Left lobe of liver (tissue), 2 donors: ENCODE data around the gene ODAD2. TPM values are rescaled to one million over a fixed set of nuclear protein-coding genes. Genes with fewer than 3 reads are reported as not detected.
A peak's percentile ranks its signal among the peaks of the same experiment; 100 is the strongest.

ENCODE experiments used
- ATAC-seq: fragments of 200-7000 bp; cut with Tn5 transposase; one replicate; pipeline ENCODE4 v1.9.1; 2020; ENCODE audit warnings: mild to moderate bottlenecking, moderate library complexity
- DNase-seq: peaks from one replicate; pipeline ENCODE4 v3.0.0-alpha.2; 2020; ENCODE audit warnings: low spot score
- total RNA-seq: library from RNA; stranded (reverse); gene quantifications from one replicate; pipeline ENCODE4 v1.2.1, GENCODE V29; 2021
- donor health status: DM: no; HTN: no; CAD: no; lungs with moderate emphysema.
- donor health status: DM: no; HTN: yes; CAD: no.

The ODAD2 gene
- total RNA-seq, 1 donor from 2014 or later, result 0.28 TPM

DNA sequence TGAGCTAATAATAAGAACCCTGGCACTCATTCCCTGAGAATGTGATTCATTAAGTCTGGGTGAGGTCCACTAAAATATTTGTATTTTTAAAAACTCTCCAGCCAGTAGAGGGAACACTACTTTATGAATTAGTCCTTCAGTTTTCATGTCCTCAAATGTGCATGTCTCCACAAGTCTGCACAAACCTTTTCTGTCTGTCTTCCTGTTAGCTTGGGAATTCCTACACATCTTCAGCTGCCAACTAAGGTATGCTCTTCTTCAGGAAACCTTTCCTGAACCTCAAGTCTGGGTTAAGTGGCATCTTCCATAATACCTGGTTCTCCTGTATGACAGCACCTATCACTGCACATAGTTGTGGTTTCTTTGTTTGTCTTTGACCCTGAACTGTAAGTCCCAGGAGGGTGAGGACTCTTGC lies 133.7 kb downstream of the ODAD2 start:
- ATAC-seq, result peak; percentile 24
- DNase-seq, result no peak

DNA sequence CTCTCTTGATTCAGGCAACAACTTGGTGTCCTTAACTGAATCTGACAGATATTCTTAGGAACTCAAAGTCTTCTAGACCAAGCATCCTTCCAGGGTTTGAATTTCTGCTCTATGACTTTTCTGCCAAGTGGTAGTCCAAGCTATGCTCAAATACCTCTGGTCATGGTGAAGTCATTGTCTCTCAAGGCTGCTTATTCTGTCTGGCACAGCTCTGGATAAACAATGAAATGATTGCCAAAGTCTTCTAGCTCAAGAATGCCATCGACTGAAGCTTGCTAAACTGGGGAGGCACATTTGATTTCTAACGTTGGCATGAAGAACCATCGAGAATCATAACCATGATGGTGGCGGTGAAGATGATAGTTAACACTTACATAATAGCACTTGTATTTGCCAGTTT lies 137.1 kb downstream of the ODAD2 start:
- DNase-seq (no peak), ATAC-seq (no peak)

DNA sequence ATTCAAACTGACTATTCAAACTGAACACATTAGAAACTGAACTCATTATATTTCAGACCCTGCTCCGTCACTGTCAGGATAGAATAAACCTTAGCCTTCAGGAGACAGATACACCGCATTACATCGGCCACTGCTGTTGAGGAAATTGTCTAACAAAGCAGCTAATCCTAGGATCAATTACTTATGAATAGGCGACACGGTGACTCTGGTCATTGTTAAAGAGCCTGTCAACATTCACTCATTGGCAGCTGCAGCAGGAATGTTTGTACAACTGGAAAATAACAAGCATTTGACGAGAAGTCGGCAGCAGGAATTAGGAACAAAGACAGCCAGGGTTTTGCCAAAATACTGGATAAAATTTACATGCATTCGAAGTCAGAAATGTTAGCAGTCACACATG lies 141.3 kb downstream of the ODAD2 start:
- DNase-seq (no peak), ATAC-seq (no peak)

DNA sequence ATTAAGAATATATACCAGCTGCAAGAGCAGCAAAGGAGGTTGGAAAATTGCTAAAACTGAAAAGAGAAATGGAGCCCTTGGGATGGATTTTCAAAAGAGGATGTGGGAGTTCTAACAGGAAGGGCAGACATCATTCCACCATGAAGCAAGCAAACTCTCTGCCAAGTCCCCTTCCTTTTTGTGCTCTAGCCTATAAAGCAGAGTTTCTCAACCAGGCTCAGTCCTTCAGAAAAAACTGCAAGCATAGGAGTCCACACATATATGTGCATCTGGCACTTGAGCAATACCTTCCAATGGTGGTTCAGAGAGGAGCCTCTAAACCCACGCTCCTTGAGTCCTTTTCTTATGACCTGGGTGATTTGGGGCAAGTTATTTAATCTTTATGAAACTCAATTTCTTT lies 154.7 kb downstream of the ODAD2 start:
- ATAC-seq (peak; percentile 29), DNase-seq (no peak)

DNA sequence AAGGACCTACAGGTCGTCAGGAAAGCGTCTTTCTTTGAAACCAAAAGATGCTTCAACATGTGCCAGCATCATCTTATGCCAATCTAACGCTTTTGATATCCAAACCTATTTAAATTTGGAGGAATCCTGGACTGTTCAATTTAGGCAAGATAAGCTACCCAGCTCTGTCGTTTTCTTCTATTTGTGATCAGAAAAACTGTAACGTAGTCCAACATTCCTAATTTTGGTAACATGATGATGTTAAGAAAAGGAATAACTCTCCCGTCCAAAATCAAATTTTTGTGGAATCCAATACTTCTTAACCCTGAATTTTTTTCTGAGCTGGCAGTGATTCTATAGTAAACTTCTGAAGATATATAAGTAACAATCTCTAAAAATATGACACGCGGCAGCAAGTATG lies 160.0 kb downstream of the ODAD2 start:
- DNase-seq (no peak), ATAC-seq (no peak)

DNA sequence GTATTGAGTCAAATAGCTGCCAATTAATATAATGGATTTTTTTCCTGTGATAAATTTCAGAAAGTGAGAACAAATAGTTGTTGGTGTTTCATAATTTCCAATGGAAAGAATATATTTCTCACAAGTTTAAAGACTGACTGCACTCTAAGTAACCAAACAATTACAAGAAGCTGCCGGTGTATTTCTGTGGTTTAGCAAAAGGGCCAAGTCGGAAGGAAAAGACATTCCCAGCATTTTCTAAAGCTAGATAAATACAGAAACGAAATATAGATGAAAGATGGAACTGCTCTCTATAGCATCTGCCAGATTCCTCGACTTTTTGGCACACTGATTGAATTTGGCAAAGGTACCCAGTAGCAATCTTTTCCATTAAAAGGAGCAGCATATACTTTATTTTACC lies 160.5 kb downstream of the ODAD2 start:
- DNase-seq, result no peak
- ATAC-seq, result no peak

DNA sequence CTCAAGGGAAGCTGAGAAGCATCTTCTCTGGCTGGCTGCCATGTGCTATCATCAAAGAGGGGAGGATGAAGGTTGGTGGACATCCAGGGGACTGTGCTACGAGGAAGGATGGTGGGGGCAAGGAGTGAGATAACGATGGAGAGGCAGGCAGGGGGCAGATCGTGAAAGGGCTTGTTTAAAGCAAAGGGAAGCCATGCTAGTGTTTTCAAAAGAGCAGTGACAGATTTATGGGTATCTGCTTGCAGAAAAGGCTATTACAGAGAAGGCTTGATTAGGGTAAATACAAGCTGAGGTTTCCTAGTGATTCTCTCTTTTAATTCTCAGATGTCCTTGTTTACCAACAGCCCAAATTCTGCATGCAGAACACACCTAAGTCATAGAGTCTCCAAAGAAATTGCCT lies 164.4 kb downstream of the ODAD2 start:
- DNase-seq (no peak), ATAC-seq (no peak)

DNA sequence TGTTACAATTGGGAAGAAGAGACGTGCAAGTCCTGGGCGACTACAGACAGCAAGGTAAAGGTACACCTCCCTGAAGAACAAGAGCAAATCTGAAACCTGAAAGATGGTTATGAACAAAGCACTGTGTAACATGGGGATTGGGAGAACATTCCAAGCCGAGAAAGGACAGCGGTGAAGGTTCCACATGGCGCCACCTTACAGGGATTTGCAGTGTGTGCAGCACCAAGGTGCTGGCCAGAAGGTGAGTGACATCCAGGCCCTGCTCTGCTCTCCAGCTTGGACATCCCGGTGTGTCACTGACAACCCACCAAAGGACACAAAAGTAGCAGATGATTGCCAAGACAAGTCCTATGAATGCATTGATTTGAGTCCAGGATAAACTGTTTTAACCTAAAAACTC lies 165.1 kb downstream of the ODAD2 start:
- ATAC-seq (no peak), DNase-seq (no peak)

DNA sequence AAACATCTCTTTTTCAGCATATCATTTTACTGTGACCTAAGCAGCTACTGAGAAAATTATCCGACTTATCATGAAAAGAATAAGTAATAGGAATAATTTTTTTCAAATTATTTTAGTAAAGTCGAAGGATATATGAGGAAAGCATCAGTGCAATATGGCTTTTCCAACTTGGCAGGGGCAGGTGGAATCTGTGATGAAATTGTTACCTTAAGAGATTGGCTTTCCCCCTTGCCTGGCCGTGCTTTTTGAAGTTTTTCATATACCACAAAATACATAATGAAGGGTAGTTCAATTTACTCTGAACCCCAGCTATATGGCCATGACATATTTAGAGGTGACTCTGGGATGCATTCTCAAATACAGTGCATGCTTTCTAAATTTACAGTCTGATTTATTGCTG lies 166.1 kb downstream of the ODAD2 start:
- no peak for ATAC-seq

DNA sequence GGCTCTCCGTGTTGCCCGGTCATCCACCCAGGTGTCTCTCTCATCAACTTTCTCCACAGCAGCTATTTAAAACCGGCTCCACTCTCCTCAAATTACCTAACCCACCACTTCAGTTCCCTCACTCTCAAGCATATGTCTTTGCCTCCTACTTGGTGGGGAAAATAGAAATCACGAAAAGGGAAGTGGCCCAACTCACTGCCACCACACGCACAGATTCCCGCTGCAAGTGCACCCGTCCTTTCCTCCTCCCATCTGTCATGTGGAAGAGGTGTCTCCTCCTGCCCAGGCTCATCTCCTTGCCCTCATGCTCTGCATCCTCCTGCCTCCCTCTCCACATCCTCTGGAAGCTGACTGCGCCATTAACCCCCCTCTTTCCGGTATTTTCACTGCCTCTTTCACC lies 172.5 kb downstream of the ODAD2 start:
- no peak for ATAC-seq
- no peak for DNase-seq

More for the DNA sequence above, 166.1 kb downstream of the ODAD2 start:
- DNase-seq, result no peak

DNA sequence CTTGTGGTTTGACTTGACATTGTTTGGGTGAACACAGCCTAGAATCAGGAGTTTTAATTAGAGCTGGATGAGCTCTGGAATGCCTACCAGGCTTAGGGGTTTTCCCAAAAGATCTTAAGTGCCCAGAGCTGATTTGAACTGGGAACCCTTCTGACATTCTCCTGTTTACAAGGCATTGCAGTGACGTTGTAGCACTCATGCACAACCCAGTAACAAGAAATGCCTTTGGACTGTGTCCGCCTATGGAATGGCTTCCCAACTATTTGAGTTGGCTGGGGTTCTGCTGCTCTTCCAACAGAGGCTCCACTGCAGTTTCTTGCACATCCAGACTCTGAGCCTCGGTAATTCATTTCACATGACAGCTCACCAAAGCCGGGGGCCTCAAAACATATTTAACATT lies 176.6 kb downstream of the ODAD2 start:
- no peak for ATAC-seq
- DNase-seq, result no peak

DNA sequence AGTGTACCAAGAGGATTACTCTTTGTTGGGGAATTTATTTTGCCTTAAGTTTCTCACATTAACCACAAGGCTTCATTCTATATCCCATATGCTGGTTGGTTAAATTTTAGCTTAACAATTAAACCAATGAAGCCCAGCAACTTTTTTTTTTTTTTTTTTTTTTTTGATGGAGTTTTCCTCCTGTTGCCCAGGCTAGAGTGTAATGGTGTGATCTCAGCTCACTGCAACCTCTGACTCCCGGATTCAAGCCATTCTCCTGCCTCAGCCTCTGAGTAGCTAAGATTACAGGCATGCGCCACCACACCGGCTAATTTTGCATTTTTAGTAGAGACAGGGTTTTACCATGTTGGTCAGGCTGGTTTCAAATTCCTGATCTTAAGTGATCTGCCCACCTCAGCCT lies 178.2 kb downstream of the ODAD2 start:
- ATAC-seq, result no peak
- no peak for DNase-seq

DNA sequence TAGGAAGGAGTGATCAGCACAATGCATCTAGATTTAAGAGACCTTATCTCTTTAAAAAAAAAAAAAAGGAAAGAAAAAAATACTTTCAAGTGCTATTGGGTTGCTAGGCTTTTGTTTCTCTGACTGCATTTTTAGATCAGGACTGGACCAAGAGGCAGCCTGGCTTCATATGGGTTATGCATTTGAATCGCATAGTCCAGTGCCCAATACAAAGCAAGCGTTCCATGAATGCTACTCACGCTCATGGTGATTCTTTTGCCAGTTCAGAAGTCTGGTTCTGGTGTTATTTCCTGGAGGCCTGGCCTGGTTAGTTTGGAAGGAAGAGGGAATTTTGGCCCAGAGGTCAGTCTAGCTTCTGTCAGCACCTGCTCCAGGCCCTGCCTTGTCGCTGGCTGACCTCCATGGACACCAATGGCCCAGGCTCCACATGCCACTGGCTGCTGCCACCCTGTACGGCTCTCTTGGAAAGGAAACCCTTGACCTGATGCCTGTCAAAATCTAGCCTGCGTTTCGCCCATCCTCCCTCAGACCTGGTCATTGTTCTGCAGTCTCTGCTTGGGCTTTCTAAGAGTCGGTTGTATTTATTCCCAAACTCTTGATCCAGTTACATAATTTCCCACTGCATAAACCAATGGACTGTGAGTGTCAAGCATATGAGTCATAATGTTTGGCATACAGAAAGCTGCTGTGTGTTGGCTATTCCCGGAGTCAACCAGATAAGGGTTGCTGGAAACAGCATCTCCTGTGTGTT lies 178.9 kb downstream of the ODAD2 start:
- ATAC-seq (no peak), DNase-seq (no peak)

DNA sequence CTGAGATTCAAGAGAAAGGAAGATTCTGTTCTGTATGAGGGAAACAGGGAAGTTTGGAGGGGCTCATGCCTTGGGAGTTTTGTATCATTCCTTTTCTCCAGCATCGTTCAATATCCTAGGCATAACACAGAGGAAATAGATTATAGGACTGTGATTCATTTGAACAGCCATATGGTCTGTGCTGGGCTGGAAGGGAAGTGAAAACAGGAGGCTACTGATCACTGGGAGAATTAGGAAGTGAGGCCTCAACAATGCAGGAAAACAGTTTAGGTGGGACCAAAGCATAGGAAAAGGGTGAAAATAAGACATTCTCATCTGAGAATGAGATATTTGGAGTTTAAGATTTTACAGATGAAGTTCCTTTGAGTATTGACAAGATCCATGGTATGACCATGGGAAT lies 182.6 kb downstream of the ODAD2 start:
- DNase-seq (no peak), ATAC-seq (no peak)

DNA sequence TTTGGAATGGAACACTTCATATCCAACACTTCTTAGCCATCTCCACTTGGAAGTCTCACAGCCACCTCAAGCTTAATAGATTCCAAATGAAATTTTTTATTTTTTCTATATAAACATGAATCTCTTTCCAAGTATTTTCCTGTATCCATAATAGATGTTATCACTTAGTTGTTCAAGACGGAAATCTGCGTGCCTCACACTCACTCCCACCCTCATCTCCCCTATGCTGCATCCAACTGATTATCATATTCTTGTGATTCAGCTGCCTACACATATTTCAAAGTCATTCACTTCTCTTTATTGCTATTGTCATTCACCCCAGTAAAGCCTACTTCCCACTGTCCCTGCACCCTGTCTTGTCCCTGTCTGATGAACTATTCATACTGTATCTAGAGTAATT lies 183.0 kb downstream of the ODAD2 start:
- ATAC-seq (no peak), DNase-seq (no peak)

DNA sequence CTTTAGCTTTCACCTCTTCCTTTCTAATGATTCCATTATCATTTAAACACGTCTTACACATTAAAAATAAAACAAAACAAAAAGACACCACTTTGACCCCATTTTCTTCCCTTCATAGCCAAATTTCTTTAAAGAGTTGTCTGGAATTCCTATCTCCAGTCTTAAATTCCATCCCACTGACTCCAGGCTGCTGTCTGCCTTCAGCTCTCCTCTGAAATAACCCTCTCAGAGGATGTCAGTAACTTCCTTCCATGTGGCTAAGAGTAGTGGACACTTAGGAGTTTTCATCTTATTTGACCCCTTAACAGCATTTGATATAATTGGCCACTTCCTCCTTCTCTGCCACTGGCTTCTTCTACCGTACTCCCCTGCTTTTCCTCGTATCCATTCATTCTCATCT lies 183.6 kb downstream of the ODAD2 start:
- no peak for ATAC-seq
- no peak for DNase-seq

DNA sequence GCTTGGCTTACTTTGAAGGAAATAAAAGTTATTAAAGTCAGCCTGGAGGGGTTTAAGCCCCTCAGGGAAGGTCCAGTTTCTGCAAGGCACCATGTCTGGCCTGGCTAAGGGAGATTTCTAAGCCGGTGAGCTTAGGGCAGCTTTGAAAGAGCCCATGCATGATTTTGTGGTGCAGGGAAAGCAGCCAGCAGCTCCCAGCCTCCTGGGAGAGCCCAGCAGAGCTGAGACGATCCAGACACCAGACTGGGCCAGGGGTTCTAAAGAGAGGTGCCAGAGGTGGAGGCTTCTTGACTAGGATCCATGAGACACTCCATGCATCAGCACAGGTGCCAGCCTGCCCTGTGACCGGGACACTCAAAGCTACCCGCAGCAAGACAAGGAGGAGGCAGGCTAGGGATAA lies 193.7 kb downstream of the ODAD2 start:
- no peak for DNase-seq
- ATAC-seq, result no peak

DNA sequence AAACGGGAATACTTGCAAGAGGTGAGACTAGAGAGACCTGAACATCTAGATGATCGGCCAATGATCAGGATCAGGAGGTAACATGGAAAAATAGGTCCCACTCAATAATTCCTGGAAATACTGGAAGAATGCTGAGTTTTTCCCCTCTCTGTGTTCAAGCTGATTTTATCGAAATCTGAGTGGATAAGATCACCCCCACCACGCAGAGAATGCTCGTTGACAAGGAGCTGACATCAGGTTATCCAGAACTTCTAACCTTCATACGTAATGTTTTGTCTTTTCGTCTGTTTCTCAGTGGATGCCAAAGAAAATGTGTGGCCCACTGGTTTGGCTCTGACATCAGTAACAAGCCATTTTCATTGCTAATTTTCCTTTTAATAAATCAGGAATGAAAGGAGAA lies 194.7 kb downstream of the ODAD2 start:
- DNase-seq (no peak), ATAC-seq (no peak)

DNA sequence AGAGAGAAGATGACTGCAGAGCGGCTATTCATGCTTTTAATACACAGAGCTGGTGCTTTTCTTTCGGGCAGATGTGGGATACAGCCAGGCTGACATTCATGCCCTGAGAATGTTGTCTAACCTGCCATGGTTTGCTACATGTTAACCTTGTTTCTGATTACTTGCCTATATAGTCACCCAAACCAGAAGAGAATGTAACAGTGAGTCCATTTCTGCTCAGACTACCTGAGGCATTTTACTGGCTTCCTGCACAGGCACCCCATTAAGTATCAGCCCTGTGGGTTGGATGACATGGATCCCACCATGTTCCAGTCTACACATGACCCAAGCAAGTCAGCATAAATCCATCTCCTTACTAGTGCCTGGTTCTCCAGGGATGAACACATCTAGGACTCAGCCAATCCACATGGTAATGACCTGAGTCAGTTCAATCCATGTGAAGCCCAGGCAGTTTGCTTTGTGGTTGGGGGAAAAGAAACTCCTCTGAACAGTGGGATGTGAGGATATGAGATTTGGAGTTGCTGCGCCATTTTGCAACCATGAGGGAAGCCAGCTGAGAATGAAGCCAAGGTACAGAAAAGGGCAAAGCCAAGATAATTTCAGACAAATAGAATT lies 197.6 kb downstream of the ODAD2 start:
- DNase-seq (no peak), ATAC-seq (no peak)

DNA sequence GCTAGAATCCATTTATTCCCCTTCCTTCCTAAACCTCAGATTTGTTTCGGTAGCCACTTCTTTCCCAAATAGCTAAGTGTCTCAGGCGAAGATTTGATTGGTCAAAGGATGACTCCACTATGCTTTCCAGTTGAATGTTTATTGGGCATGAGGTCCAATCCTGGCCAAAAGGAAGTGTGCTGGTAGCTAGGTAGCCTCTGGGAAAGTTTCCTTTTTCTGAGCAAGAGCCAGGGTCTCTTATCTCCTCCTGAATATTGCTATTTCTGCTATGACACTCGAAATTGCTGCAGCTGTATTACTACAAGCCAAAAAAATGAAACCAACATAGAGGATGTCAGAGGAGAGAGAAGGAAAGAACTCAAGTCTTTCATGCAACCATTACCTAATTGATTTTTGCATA lies 199.8 kb downstream of the ODAD2 start:
- DNase-seq (no peak), ATAC-seq (no peak)

DNA sequence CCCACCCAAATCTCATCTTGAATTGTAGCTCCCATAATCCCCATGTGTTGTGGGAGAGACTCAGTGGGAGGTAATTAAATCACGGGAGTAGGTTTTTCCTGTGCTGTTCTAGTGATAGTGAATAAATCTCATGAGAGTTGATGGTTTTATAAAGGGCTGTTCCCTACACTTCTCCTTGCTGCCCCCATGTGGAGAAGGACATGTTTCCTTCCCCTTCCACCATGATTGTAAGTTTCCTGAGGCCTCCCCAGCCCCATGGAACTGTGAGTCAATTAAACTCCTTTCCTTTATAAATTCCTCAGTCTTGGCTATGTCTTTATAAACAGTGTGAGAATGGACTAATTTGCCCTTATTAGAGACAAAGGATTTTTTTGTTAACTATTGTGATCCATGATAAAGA lies 204.7 kb downstream of the ODAD2 start:
- DNase-seq (no peak), ATAC-seq (peak; percentile 69)

DNA sequence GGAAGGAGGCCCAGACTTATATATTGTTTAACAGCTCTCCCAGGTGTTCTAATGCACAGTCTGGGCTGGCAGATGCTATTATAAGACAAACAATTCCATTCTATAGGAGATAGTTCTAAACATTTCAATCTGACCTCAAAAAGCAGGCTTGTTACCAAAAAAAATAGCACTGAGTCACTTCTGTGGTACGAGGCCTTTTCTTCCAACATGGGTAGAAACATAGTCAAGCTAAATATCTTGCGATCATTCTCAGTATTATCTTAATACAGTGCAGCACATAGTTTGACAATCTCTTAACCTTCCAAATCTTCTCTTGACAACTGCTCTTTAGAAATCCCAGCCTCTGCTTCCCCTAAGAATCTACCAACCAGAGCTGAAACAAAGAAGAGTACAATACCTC lies 206.7 kb downstream of the ODAD2 start:
- ATAC-seq, result no peak
- no peak for DNase-seq

DNA sequence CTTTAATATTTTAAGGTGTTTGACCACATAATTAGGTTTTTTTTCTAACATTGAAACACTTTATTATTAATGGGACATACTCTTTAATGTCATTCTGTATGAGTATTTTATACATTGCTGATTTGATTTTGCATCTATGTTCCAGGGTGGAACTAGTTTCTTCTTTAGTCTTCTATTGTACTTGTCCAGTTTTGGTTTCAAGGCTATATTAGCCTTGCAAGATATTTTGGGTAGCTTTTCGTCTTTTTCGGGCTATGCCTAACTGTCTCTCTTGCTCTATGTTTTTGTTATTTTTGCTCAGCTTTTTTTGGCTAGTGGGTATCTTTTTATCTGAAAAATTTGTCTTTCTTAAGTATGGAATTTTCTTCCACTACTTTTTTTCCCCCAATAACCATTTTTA lies 214.6 kb downstream of the ODAD2 start:
- no peak for ATAC-seq
- DNase-seq, result no peak
